ENCODE results near the gene ZBBX.

ZBBX gene

DNA sequence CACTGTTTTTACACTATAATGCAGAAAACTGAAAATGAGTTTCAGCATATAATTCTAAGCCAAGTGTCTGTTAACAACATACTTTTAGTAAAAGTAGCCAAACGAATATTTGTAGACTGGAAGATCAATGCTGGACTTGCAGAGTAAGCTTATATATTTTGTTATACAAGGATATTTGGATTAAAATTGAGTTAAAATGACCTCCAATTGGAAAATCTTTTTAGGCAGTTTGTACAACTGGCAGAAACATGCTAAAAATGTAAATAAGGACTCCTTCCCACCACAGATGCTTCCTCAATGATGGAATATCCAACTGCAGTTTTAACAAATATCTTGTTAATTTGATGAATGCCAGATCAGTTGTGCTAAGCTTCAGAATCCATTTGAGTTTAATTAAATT lies 25.3 kb downstream of the ZBBX start:
- DNase-seq (ENCODE audit: low spot score) = no peak
- TF ChIP-seq, protein P1, sequence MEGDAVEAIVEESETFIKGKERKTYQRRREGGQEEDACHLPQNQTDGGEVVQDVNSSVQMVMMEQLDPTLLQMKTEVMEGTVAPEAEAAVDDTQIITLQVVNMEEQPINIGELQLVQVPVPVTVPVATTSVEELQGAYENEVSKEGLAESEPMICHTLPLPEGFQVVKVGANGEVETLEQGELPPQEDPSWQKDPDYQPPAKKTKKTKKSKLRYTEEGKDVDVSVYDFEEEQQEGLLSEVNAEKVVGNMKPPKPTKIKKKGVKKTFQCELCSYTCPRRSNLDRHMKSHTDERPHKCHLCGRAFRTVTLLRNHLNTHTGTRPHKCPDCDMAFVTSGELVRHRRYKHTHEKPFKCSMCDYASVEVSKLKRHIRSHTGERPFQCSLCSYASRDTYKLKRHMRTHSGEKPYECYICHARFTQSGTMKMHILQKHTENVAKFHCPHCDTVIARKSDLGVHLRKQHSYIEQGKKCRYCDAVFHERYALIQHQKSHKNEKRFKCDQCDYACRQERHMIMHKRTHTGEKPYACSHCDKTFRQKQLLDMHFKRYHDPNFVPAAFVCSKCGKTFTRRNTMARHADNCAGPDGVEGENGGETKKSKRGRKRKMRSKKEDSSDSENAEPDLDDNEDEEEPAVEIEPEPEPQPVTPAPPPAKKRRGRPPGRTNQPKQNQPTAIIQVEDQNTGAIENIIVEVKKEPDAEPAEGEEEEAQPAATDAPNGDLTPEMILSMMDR (IDR thresholded peaks at IDR 0.05; ENCODE audit: borderline replicate concordance, control extremely low read depth, extremely low read depth, insufficient read depth, missing control alignments) = no peak
- in situ Hi-C loops (cut with MboI; ENCODE audit: low sequenced_read_pairs, unreplicated experiment) = no loop called here

- TF ChIP-seq, protein P1 (IDR thresholded peaks at IDR 0.05; ENCODE audit: borderline replicate concordance, control extremely low read depth, extremely low read depth, insufficient read depth, missing control alignments) = peak; percentile 38
- in situ Hi-C loops (cut with MboI; ENCODE audit: low sequenced_read_pairs, unreplicated experiment) = no loop called here
- DNase-seq (ENCODE audit: low spot score) = no peak
These were observed 29.7 kb downstream of the ZBBX start for GRCh38 chr3:167350245-167350862.

DNA sequence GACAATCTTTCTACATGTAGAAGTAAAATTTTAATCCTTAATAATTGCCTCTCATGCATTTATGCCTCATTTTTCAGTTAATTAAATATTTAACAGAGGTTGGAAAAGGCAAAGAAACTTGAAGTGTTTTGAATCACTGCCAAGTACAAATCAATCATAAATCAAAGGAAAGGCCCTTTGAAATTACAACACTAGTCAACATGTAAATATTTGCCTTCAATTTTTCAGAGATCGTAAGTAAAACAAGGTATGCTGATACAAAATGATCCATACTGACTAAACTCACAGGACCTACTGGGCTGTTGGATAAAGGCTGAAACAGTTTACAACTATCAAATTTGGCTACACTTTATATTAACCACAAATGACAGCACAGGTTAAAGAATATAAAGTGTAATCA lies 33.9 kb downstream of the ZBBX start:
- TF ChIP-seq, protein P1 (IDR thresholded peaks at IDR 0.05; ENCODE audit: borderline replicate concordance, control extremely low read depth, extremely low read depth, insufficient read depth, missing control alignments) = no peak
- DNase-seq (ENCODE audit: low spot score) = no peak
- in situ Hi-C loops (cut with MboI; ENCODE audit: low sequenced_read_pairs, unreplicated experiment) = no loop called here

- DNase-seq (ENCODE audit: low spot score) = no peak
- TF ChIP-seq, protein P1 (IDR thresholded peaks at IDR 0.05; ENCODE audit: borderline replicate concordance, control extremely low read depth, extremely low read depth, insufficient read depth, missing control alignments) = no peak
- in situ Hi-C loops (cut with MboI; ENCODE audit: low sequenced_read_pairs, unreplicated experiment) = no loop called here
These were observed 48.9 kb downstream of the ZBBX start for GRCh38 chr3:167330993-167331785.

DNA sequence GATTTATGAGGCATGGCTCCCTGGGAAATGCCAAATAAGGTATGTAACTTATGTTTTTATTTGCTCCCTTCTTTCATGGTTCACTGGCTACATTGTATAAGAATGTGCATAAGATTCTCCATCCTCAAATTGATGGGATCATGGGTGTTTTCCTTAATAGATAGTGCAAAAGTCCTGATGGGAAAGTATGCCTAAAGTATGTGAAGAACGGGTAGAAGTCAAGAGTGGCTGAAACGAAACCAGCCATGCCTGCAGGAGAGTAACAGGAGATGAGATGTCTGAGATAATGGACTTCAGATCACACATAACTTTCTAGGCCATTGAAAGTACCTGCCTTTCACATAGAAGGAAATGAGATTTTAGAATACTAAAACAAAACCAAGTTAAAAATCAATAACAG lies 56.5 kb downstream of the ZBBX start:
- in situ Hi-C loops (cut with MboI; ENCODE audit: low sequenced_read_pairs, unreplicated experiment) = no loop called here
- TF ChIP-seq, protein P1 (IDR thresholded peaks at IDR 0.05; ENCODE audit: borderline replicate concordance, control extremely low read depth, extremely low read depth, insufficient read depth, missing control alignments) = no peak
- no peak for DNase-seq (ENCODE audit: low spot score)

GRCh38 chr3:167318996-167319615 lies 61.0 kb downstream of the ZBBX start:
- TF ChIP-seq, protein P1 (IDR thresholded peaks at IDR 0.05; ENCODE audit: borderline replicate concordance, control extremely low read depth, extremely low read depth, insufficient read depth, missing control alignments) = no peak
- in situ Hi-C loops (cut with MboI; ENCODE audit: low sequenced_read_pairs, unreplicated experiment) = no loop called here
- DNase-seq (ENCODE audit: low spot score) = no peak

Data from GM13976 (cell line).